Esophagus muscularis mucosa (tissue), 3 donors: ENCODE measurements around the gene BBLN.

ENCODE experiments used
- CTCF ChIP-seq, 3 experiments: fragments of 200-600 bp in 2 of 3; fragments of 450-650 bp in 1 of 3; sonication (generic) in 2 of 3; IDR thresholded peaks; one replicate each; pipeline ENCODE4 v1.5.1; 2017 to 2019; ENCODE audit warnings: antibody characterized with exemption in 3 of 3, mild to moderate bottlenecking in 2 of 3, moderate library complexity in 1 of 3
- POLR2A ChIP-seq: fragments of 450-650 bp; IDR thresholded peaks from one replicate; pipeline ENCODE4 v1.6.1; 2017; ENCODE audit warnings: antibody characterized with exemption, moderate library complexity, mild to moderate bottlenecking, low read depth
- POLR2AphosphoS5 ChIP-seq, 2 donors: sonication (generic); formaldehyde crosslinking; IDR thresholded peaks; one replicate each; pipeline ENCODE4 v1.6.1; 2017; ENCODE audit warnings: antibody characterized with exemption in 2 of 2

- no peak for TF ChIP-seq CTCF (IDR thresholded peaks at IDR 0.05)
- TF ChIP-seq POLR2A, result no peak
- TF ChIP-seq POLR2AphosphoS5 (IDR thresholded peaks at IDR 0.05), result no peak
These were observed 612 bp upstream of the BBLN start for GRCh38 chr9:128159522-128159783.
